Activated naive CD4-positive, alpha-beta T cell treated with anti-CD3 and anti-CD28 coated beads, Interleukin-2, amount 50 U/mL, for 72 hours (primary cell): ENCODE data around the gene COL15A1. TPM values are rescaled to one million over a fixed set of nuclear protein-coding genes. Genes with fewer than 3 reads are reported as not detected.
A peak's percentile ranks its signal among the peaks of the same experiment; 100 is the strongest.

ENCODE experiments used
- ATAC-seq, 2 donors: fragments of 150-1000 bp; cut with Tn5 transposase; 2 replicates each; pipeline ENCODE4 v1.10.0; 2021; ENCODE audit warnings: mild to moderate bottlenecking in 2 of 2, moderate library complexity in 2 of 2
- DNase-seq, 2 donors: peaks; one replicate each; pipeline ENCODE4 v3.0.0; 2021 to 2022; ENCODE audit warnings: low spot score in 2 of 2
- H3K27ac Mint-ChIP-seq, 2 donors: one replicate each; pipeline ENCODE4 v1.8.0; 2022; ENCODE audit warnings: mild to moderate bottlenecking in 2 of 2, mixed read lengths in 2 of 2
- H3K36me3 Mint-ChIP-seq, 2 donors: one replicate each; pipeline ENCODE4 v1.8.0; 2022; ENCODE audit warnings: mixed read lengths in 2 of 2
- H3K9me3 Mint-ChIP-seq, 2 donors: one replicate each; pipeline ENCODE4 v1.8.0; 2022; ENCODE audit warnings: mixed read lengths in 2 of 2
- total RNA-seq, 2 donors: library from RNA; stranded (reverse); gene quantifications; one replicate each; pipeline ENCODE4 v1.2.3, GENCODE V29; 2022

Gene COL15A1
- total RNA-seq, 2 donors from 2014 or later: 0.11 to 0.23 TPM

GRCh38 chr9:98974106-98974505 lies 30.4 kb downstream of the COL15A1 start:
- no peak for ATAC-seq
- H3K27ac Mint-ChIP-seq: no peak overlapping the region
- DNase-seq: no peak
- H3K36me3 Mint-ChIP-seq: no peaks in the 10 kb centered on the region
- H3K9me3 Mint-ChIP-seq: no peaks in the 10 kb centered on the region

- no peaks in the 10 kb centered on the region for H3K36me3 Mint-ChIP-seq
- H3K9me3 Mint-ChIP-seq: no peaks in the 10 kb centered on the region
- DNase-seq (peak in 1 of 2 donors; percentile 46), ATAC-seq (peak; percentile 12 to 33)
- no peak overlapping the region for H3K27ac Mint-ChIP-seq
Measured at GRCh38 chr9:98974554-98974953, 30.8 kb downstream of the COL15A1 start.

GRCh38 chr9:98974994-98975712 lies 31.4 kb downstream of the COL15A1 start:
- no peaks in the 10 kb centered on the region for H3K9me3 Mint-ChIP-seq
- H3K36me3 Mint-ChIP-seq: no peaks in the 10 kb centered on the region
- peak; percentile 91 to 96 for ATAC-seq
- DNase-seq: peak; percentile 78 to 89
- H3K27ac Mint-ChIP-seq: no peak overlapping the region

GRCh38 chr9:98975838-98976237 lies 32.1 kb downstream of the COL15A1 start:
- H3K27ac Mint-ChIP-seq: no peak overlapping the region
- ATAC-seq (no peak), DNase-seq (no peak)
- no peaks in the 10 kb centered on the region for H3K9me3 Mint-ChIP-seq
- no peaks in the 10 kb centered on the region for H3K36me3 Mint-ChIP-seq

GRCh38 chr9:98977246-98977714 lies 33.6 kb downstream of the COL15A1 start:
- no peak for ATAC-seq
- no peak overlapping the region for H3K27ac Mint-ChIP-seq
- no peak for DNase-seq

GRCh38 chr9:98977813-98978212 lies 34.1 kb downstream of the COL15A1 start:
- H3K36me3 Mint-ChIP-seq: no peaks in the 10 kb centered on the region
- DNase-seq (no peak), ATAC-seq (no peak)
- H3K9me3 Mint-ChIP-seq: no peaks in the 10 kb centered on the region
- H3K27ac Mint-ChIP-seq: no peak overlapping the region

More at GRCh38 chr9:98977246-98977714, 33.6 kb downstream of the COL15A1 start:
- H3K9me3 Mint-ChIP-seq: no peaks in the 10 kb centered on the region
- no peaks in the 10 kb centered on the region for H3K36me3 Mint-ChIP-seq

GRCh38 chr9:98978231-98978681 lies 34.5 kb downstream of the COL15A1 start:
- DNase-seq (no peak), ATAC-seq (no peak)
- Mint-ChIP-seq H3K36me3 (no peaks in the 10 kb centered on the region), H3K27ac (no peak overlapping the region), H3K9me3 (no peaks in the 10 kb centered on the region)

- ATAC-seq (no peak), DNase-seq (peak in 1 of 2 donors; percentile 43)
- Mint-ChIP-seq H3K9me3 (no peaks in the 10 kb centered on the region), H3K36me3 (no peaks in the 10 kb centered on the region), H3K27ac (no peak overlapping the region)
Measured at GRCh38 chr9:98980291-98980690, 36.6 kb downstream of the COL15A1 start.

GRCh38 chr9:98983295-98984268 lies 39.9 kb downstream of the COL15A1 start:
- Mint-ChIP-seq H3K9me3 (no peaks in the 10 kb centered on the region), H3K36me3 (no peaks in the 10 kb centered on the region), H3K27ac (no peak overlapping the region)
- DNase-seq: peak in 1 of 2 donors; percentile 25
- ATAC-seq: no peak

GRCh38 chr9:98985596-98985995 lies 41.9 kb downstream of the COL15A1 start:
- Mint-ChIP-seq H3K36me3 (no peaks in the 10 kb centered on the region), H3K9me3 (no peaks in the 10 kb centered on the region), H3K27ac (no peak overlapping the region)
- DNase-seq (peak in 1 of 2 donors; percentile 26), ATAC-seq (no peak)

GRCh38 chr9:98986866-98987651 lies 43.4 kb downstream of the COL15A1 start:
- no peaks in the 10 kb centered on the region for H3K9me3 Mint-ChIP-seq
- DNase-seq (peak in 1 of 2 donors; percentile 21), ATAC-seq (no peak)
- no peaks in the 10 kb centered on the region for H3K36me3 Mint-ChIP-seq
- H3K27ac Mint-ChIP-seq: no peak overlapping the region

GRCh38 chr9:98989036-98990000 lies 45.6 kb downstream of the COL15A1 start:
- Mint-ChIP-seq H3K9me3 (no peaks in the 10 kb centered on the region), H3K27ac (no peak overlapping the region), H3K36me3 (no peaks in the 10 kb centered on the region)
- ATAC-seq: no peak
- peak in 1 of 2 donors; percentile 47 for DNase-seq

- Mint-ChIP-seq H3K9me3 (no peaks in the 10 kb centered on the region), H3K36me3 (no peaks in the 10 kb centered on the region), H3K27ac (peak overlapping the region in 1 of 2 donors; percentile 17)
- ATAC-seq: no peak
- peak in 1 of 2 donors; percentile 28 for DNase-seq
Measured at GRCh38 chr9:98990181-98990870, 46.6 kb downstream of the COL15A1 start.

- no peak for ATAC-seq
- peak in 1 of 2 donors; percentile 40 for DNase-seq
- Mint-ChIP-seq H3K9me3 (no peaks in the 10 kb centered on the region), H3K36me3 (no peaks in the 10 kb centered on the region), H3K27ac (no peak overlapping the region)
Measured at GRCh38 chr9:98992107-98992884, 48.6 kb downstream of the COL15A1 start.
